Gastroesophageal sphincter (tissue), 4 donors: ENCODE measurements around the gene PCDHGC5. TPM values are rescaled to one million over a fixed set of nuclear protein-coding genes. Genes with fewer than 3 reads are reported as not detected.

Source experiments
- ATAC-seq: fragments of 150-250 bp; one replicate; pipeline ENCODE4 v1.9.1; 2016; ENCODE audit warnings: mild to moderate bottlenecking, moderate library complexity
- H3K27ac ChIP-seq, 4 donors: fragments of 200-600 bp; sonication (generic) in 3 of 4; 1 replicate in 3 of 4; 2 replicates in 1 of 4; pipeline ENCODE4 v1.5.1; 2016 to 2019
- H3K27me3 ChIP-seq: fragments of 200-600 bp; sonication (generic); one replicate; pipeline ENCODE4 v1.5.1; 2019
- H3K36me3 ChIP-seq, 2 donors: fragments of 200-600 bp; sonication (generic); one replicate each; pipeline ENCODE4 v1.5.1; 2019; ENCODE audit warnings: control low read depth in 1 of 2
- H3K4me1 ChIP-seq, 3 donors: fragments of 200-600 bp; sonication (generic); 1 replicate in 2 of 3; 2 replicates in 1 of 3; pipeline ENCODE4 v1.5.1; 2016 to 2019; ENCODE audit warnings: control low read depth in 2 of 3
- H3K4me3 ChIP-seq, 2 donors: fragments of 200-600 bp; sonication (generic); one replicate each; pipeline ENCODE4 v1.5.1; 2019; ENCODE audit warnings: mild to moderate bottlenecking in 1 of 2, moderate library complexity in 1 of 2
- H3K9me3 ChIP-seq, 3 donors: fragments of 200-600 bp; sonication (generic); one replicate each; pipeline ENCODE4 v1.5.1; 2017 to 2019; ENCODE audit warnings: control low read depth in 2 of 3
- CTCF ChIP-seq, 4 experiments: fragments of 200-600 bp in 2 of 4; fragments of 450-650 bp in 2 of 4; sonication (generic) in 1 of 4; IDR thresholded peaks; one replicate each; pipeline ENCODE4 v1.5.1; 2017 to 2019; ENCODE audit warnings: antibody characterized with exemption in 4 of 4, mild to moderate bottlenecking in 2 of 4, moderate library complexity in 2 of 4
- EP300 ChIP-seq: sonication (generic); formaldehyde crosslinking; IDR thresholded peaks from one replicate; pipeline ENCODE4 v1.6.1; 2017; ENCODE audit warnings: antibody characterized with exemption, mild to moderate bottlenecking
- POLR2A ChIP-seq, 2 donors: fragments of 450-650 bp; IDR thresholded peaks; one replicate each; pipeline ENCODE4 v1.6.1; 2017; ENCODE audit warnings: antibody characterized with exemption in 2 of 2, mild to moderate bottlenecking in 2 of 2, moderate library complexity in 1 of 2
- POLR2AphosphoS5 ChIP-seq: sonication (generic); formaldehyde crosslinking; IDR thresholded peaks from one replicate; pipeline ENCODE4 v1.6.1; 2017; ENCODE audit warnings: antibody characterized with exemption
- WGBS, 2 donors: methylation state at CpG; one replicate each; pipeline ENCODE4 v1.1.5; 2018; ENCODE audit warnings: low coverage in 1 of 2; 5-methylcytosine and 5-hydroxymethylcytosine counted together
- total RNA-seq, 4 donors: library from RNA; depleted of rRNA; stranded (reverse); fragments of >200 nt; gene quantifications; one replicate each; pipeline ENCODE4 v1.1.0, GENCODE V29; 2016

PCDHGC5 gene
- total RNA-seq, 4 donors from 2014 or later = 0.07 to 5.1 (median 1.8) TPM

- Histone ChIP-seq H3K9me3 (no peaks in the 10 kb centered on the region), H3K4me1 (peaks cover 3 to 31% (median 24%) of the 10 kb centered on the region in 3 donors), H3K27me3 (no peaks in the 10 kb centered on the region), H3K27ac (no peak overlapping the region), H3K4me3 (no peak overlapping the region), H3K36me3 (peaks cover 0 to 50% of the 10 kb centered on the region in 2 donors)
- TF ChIP-seq POLR2AphosphoS5 (no peak), POLR2A (IDR thresholded peaks at IDR 0.05) (no peak), EP300 (no peak), CTCF (IDR thresholded peaks at IDR 0.05) (no peak)
- WGBS, 2 donors = 87 to 92% methylated on average over 3 to 4 of the region's 4 CpGs
- no peak for ATAC-seq
These were observed 15.3 kb downstream of the PCDHGC5 start for GRCh38 chr5:141504216-141504615.

GRCh38 chr5:141506381-141507155 is 17.7 kb downstream of the PCDHGC5 start:
- Histone ChIP-seq H3K4me1 (peaks cover 7 to 46% (median 30%) of the 10 kb centered on the region in 3 donors), H3K4me3 (no peak overlapping the region), H3K27me3 (no peaks in the 10 kb centered on the region), H3K9me3 (no peaks in the 10 kb centered on the region), H3K27ac (peak overlapping the region; percentile 25 to 97 (median 90)), H3K36me3 (peaks cover 0 to 62% of the 10 kb centered on the region in 2 donors)
- TF ChIP-seq CTCF (IDR thresholded peaks at IDR 0.05) = no peak
- no peak for TF ChIP-seq POLR2AphosphoS5
- no peak for TF ChIP-seq EP300
- WGBS, 2 donors = 76 to 79% methylated on average over 3 to 8 of the region's 8 CpGs
- ATAC-seq = no peak

GRCh38 chr5:141507387-141508091 is 18.7 kb downstream of the PCDHGC5 start:
- peak; percentile 50 for ATAC-seq
- no peak for TF ChIP-seq POLR2A (IDR thresholded peaks at IDR 0.05)
- Histone ChIP-seq H3K9me3 (no peaks in the 10 kb centered on the region), H3K27me3 (no peaks in the 10 kb centered on the region), H3K27ac (peak overlapping the region; percentile 77 to 97 (median 90)), H3K36me3 (peaks cover 0 to 57% of the 10 kb centered on the region in 2 donors), H3K4me1 (peaks cover 7 to 56% (median 30%) of the 10 kb centered on the region in 3 donors), H3K4me3 (peak overlapping the region in 1 of 2 donors; percentile 48)
- 17 to 22% methylated on average over 1 to 6 of the region's 11 CpGs for WGBS, 2 donors

- H3K9me3 ChIP-seq = no peaks in the 10 kb centered on the region
- ATAC-seq = no peak
- no peak for TF ChIP-seq POLR2AphosphoS5
- TF ChIP-seq EP300 = no peak
- no peak for TF ChIP-seq CTCF (IDR thresholded peaks at IDR 0.05)
- no peak for TF ChIP-seq POLR2A (IDR thresholded peaks at IDR 0.05)
- H3K4me1 ChIP-seq = peaks cover 7 to 64% (median 30%) of the 10 kb centered on the region in 3 donors
- no peaks in the 10 kb centered on the region for H3K27me3 ChIP-seq
- 0 to 24% methylated on average over 1 to 8 of the region's 9 CpGs for WGBS, 2 donors
- H3K36me3 ChIP-seq = peaks cover 0 to 48% of the 10 kb centered on the region in 2 donors
- H3K27ac ChIP-seq = peak overlapping the region; percentile 77 to 97 (median 90)
- H3K4me3 ChIP-seq = peak overlapping the region; percentile 3 to 48
These were observed 19.5 kb downstream of the PCDHGC5 start for GRCh38 chr5:141508440-141508797.

- peak; percentile 79 for ATAC-seq
- H3K9me3 ChIP-seq = no peaks in the 10 kb centered on the region
- peaks cover 7 to 70% (median 32%) of the 10 kb centered on the region in 3 donors for H3K4me1 ChIP-seq
- peaks cover 0 to 42% of the 10 kb centered on the region in 2 donors for H3K36me3 ChIP-seq
- no peaks in the 10 kb centered on the region for H3K27me3 ChIP-seq
- peak overlapping the region; percentile 3 to 48 for H3K4me3 ChIP-seq
- TF ChIP-seq POLR2A (IDR thresholded peaks at IDR 0.05) (peak; percentile 26 to 50), EP300 (no peak), POLR2AphosphoS5 (peak; percentile 89)
- 7 to 10% methylated on average over 10 to 11 of the region's 23 CpGs for WGBS, 2 donors
- peak overlapping the region; percentile 77 to 97 (median 90) for H3K27ac ChIP-seq
These were observed 20.1 kb downstream of the PCDHGC5 start for GRCh38 chr5:141508798-141509611.
